GM06990 (cell line): Measurements from ENCODE around the gene SEC24B.
"Not testable (repeated sequence)": the region's sequence is repeated elsewhere in the genome, so short reads cannot be mapped to it uniquely, and the experiment has no call there.

Experiments
- DNase-seq: peaks from one replicate; pipeline ENCODE4 v3.0.0-alpha.2; 2011; ENCODE audit not compliant: insufficient read length; ENCODE audit errors: extremely low read depth
- H3K27me3 ChIP-seq: replicated peaks from 2 replicates; pipeline ENCODE4 v1.6.0; 2011; ENCODE audit warnings: low read length; ENCODE audit not compliant: control insufficient read depth, insufficient read depth
- H3K36me3 ChIP-seq: 2 replicates; pipeline ENCODE4 v1.5.1; 2011; ENCODE audit warnings: low read length; ENCODE audit not compliant: control insufficient read depth, insufficient read depth
- H3K4me3 ChIP-seq: replicated peaks from 2 replicates; pipeline ENCODE4 v1.5.1; 2011; ENCODE audit warnings: low read depth, mild to moderate bottlenecking, control low read depth, low read length
- CTCF ChIP-seq: IDR thresholded peaks from 2 replicates; pipeline ENCODE4 v1.5.1; 2011; ENCODE audit warnings: low read length, control low read depth, mild to moderate bottlenecking, inconsistent platforms; ENCODE audit not compliant: insufficient read depth, poor library complexity, severe bottlenecking

Gene SEC24B

DNA sequence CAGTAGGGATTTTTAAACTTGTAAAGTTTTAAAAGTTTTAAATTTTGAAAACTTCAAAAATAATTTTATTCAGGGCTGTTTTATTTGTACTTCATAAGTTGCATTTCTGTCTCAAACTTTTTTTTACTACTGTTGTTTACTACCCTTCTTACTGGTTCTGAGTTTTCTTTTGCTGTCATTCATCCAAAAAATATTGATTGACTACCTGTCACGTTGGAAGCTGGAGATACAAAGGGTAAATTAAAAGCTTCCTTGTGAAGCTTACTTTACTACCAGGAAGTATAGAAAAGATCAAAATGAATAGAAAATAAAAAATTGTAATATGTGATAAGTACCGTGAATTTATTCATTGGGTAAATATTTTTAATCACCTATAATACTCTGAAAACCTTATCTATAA lies 77.1 kb downstream of the SEC24B start:
- H3K36me3 ChIP-seq = peaks cover 1% of the 10 kb centered on the region; the same call in 1 of the 2 replicates
- no peaks in the 10 kb centered on the region for H3K27me3 ChIP-seq
- DNase-seq = no peak
- H3K4me3 ChIP-seq = no peak overlapping the region
- TF ChIP-seq CTCF = no peak

- H3K36me3 ChIP-seq = peaks cover 1% of the 10 kb centered on the region; the same call in 1 of the 2 replicates
- TF ChIP-seq CTCF = no peak
- no peak overlapping the region for H3K4me3 ChIP-seq
- DNase-seq = no peak
- H3K27me3 ChIP-seq = no peaks in the 10 kb centered on the region
These were observed 77.8 kb downstream of the SEC24B start for GRCh38 chr4:109511414-109511813.

GRCh38 chr4:109513368-109513767 lies 79.8 kb downstream of the SEC24B start:
- H3K36me3 ChIP-seq, DNase-seq, H3K4me3 ChIP-seq, H3K27me3 ChIP-seq: not testable (repeated sequence)

- no peak for TF ChIP-seq CTCF
- Histone ChIP-seq H3K4me3 (no peak overlapping the region), H3K27me3 (no peaks in the 10 kb centered on the region), H3K36me3 (peaks cover 9% of the 10 kb centered on the region)
- no peak for DNase-seq
These were observed 98.6 kb downstream of the SEC24B start for GRCh38 chr4:109532182-109532581.

DNA sequence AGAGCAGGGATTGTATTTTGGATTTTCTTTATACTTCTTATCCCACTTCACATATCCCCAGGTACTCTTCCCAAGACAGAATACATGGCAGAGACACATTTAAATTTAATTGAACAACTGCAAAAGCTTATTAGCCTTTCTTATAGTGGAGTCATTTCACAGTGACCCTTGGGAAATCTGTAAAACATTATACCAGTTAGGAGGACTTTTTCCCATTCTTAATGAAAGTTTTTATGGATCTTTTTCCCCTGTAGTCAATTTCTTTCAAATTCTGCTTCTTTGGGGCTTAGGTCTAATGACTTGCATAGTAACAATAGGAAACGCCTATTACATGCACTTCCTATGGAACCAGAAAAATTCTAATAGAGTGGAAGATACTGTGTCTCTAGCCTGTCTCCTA lies 111.8 kb downstream of the SEC24B start:
- Histone ChIP-seq H3K4me3 (no peak overlapping the region), H3K27me3 (no peaks in the 10 kb centered on the region), H3K36me3 (peaks cover 3% of the 10 kb centered on the region)
- TF ChIP-seq CTCF = no peak
- no peak for DNase-seq

GRCh38 chr4:109547394-109547793 lies 113.8 kb downstream of the SEC24B start:
- H3K36me3 ChIP-seq = peaks cover 2% of the 10 kb centered on the region; the same call in 1 of the 2 replicates
- no peak for TF ChIP-seq CTCF
- no peak for DNase-seq
- H3K27me3 ChIP-seq = no peaks in the 10 kb centered on the region
- no peak overlapping the region for H3K4me3 ChIP-seq
